ENCODE measurements around the gene RHOF. TPM values are rescaled to one million over a fixed set of nuclear protein-coding genes. Genes with fewer than 3 reads are reported as not detected.
A peak's percentile ranks its signal among the peaks of the same experiment; 100 is the strongest.

The RHOF gene
- total and polyA plus RNA-seq, 2 of the 13 experiments (the other 11 are each of a cell fraction or from before 2014, with no cell fraction given) = 14.6 to 32.2 TPM

DNA sequence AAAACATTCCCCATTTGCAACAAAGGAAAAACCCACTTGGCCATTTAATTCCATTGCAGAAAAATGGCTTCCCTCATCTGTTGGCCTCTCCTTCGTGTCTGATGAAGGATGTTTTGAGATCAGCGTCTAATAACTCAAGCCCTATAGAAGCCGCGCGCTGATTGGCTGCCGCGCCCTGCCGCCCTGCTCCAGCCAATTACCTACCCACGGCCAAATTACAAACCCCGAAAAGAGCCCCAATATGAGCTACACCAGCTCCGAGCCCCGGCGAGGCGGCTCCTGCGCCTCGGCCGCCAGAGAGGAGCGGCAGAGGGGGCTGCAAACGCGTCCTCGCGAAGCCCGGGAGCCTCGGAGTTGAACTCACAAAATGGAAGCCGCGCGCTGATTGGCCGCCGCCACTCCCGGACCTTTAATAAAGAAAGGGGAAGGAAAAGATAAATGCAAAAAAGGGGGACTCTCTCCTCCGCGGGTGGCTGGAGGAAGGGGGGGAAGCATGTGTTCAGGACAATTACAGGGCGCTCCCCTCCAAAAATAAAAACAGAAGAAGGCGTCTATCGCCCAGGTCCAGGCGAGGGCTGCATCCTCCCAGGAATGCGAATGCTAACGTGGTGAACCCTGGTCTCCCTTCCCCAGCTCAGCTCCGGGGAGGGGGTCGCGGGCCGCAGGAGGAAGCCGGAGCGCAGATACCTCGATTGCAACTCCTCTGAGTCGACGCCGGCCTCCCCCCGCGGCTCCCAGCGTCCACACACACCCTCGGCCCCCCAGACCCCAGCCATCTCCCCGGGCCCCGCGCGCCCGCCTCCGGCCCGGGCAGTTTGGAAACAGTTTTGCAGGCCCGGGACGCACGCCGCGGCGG, 9.6 kb upstream of the RHOF start (continued):
- TF ChIP-seq, protein P1, sequence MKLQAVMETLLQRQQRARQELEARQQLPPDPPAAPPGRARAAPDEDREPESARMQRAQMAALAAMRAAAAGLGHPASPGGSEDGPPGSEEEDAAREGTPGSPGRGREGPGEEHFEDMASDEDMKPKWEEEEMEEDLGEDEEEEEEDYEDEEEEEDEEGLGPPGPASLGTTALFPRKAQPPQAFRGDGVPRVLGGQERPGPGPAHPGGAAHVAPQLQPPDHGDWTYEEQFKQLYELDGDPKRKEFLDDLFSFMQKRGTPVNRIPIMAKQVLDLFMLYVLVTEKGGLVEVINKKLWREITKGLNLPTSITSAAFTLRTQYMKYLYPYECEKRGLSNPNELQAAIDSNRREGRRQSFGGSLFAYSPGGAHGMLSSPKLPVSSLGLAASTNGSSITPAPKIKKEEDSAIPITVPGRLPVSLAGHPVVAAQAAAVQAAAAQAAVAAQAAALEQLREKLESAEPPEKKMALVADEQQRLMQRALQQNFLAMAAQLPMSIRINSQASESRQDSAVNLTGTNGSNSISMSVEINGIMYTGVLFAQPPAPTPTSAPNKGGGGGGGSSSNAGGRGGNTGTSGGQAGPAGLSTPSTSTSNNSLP (IDR thresholded peaks at IDR 0.05; ENCODE audit: low read depth, low read length) = peak; percentile 82; the same call in 1 of the 2 replicates
- TF ChIP-seq ZNF17 (CRISPR knock-in tag; IDR thresholded peaks at IDR 0.05) (no peak), ZNF761 (CRISPR knock-in tag; conservative IDR thresholded peaks at IDR 0.05) (no peak), MYNN (CRISPR knock-in tag; IDR thresholded peaks at IDR 0.05; ENCODE audit: low read depth) (no peak), ZNF180 (CRISPR knock-in tag; IDR thresholded peaks at IDR 0.05; ENCODE audit: borderline replicate concordance, low read depth) (no peak), PHF5A (CRISPR knock-in tag; IDR thresholded peaks at IDR 0.05; ENCODE audit: low read depth, unreplicated experiment) (peak; percentile 75), ZFX (CRISPR knock-in tag; IDR thresholded peaks at IDR 0.05; ENCODE audit: low read depth) (peak; percentile 67; the same call in 1 of the 2 replicates), NFYC (CRISPR knock-in tag; IDR thresholded peaks at IDR 0.05) (peak; percentile 86), ZFP36 (IDR thresholded peaks at IDR 0.05; ENCODE audit: borderline replicate concordance, low read depth, low read length, partially characterized antibody) (no peak)
- TF ChIP-seq, protein P2, sequence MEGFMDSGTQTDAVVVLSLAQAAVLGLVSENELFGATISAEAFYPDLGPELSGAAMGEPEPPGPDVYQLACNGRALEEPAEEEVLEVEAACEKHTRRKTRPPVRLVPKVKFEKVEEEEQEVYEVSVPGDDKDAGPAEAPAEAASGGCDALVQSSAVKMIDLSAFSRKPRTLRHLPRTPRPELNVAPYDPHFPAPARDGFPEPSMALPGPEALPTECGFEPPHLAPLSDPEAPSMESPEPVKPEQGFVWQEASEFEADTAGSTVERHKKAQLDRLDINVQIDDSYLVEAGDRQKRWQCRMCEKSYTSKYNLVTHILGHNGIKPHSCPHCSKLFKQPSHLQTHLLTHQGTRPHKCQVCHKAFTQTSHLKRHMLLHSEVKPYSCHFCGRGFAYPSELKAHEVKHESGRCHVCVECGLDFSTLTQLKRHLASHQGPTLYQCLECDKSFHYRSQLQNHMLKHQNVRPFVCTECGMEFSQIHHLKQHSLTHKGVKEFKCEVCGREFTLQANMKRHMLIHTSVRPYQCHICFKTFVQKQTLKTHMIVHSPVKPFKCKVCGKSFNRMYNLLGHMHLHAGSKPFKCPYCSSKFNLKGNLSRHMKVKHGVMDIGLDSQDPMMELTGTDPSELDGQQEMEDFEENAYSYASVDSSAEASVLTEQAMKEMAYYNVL (CRISPR knock-in tag; IDR thresholded peaks at IDR 0.05; ENCODE audit: borderline replicate concordance) = 0 out of 2 replicates have a peak, but pooled peaks have one; percentile 23
- TF ChIP-seq, protein P3, sequence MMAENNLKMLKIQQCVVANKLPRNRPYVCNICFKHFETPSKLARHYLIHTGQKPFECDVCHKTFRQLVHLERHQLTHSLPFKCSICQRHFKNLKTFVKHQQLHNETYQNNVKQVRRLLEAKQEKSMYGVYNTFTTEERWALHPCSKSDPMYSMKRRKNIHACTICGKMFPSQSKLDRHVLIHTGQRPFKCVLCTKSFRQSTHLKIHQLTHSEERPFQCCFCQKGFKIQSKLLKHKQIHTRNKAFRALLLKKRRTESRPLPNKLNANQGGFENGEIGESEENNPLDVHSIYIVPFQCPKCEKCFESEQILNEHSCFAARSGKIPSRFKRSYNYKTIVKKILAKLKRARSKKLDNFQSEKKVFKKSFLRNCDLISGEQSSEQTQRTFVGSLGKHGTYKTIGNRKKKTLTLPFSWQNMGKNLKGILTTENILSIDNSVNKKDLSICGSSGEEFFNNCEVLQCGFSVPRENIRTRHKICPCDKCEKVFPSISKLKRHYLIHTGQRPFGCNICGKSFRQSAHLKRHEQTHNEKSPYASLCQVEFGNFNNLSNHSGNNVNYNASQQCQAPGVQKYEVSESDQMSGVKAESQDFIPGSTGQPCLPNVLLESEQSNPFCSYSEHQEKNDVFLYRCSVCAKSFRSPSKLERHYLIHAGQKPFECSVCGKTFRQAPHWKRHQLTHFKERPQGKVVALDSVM (CRISPR knock-in tag; IDR thresholded peaks at IDR 0.05) = 0 out of 2 replicates have a peak, but pooled peaks have one; percentile 33
- TF ChIP-seq, protein P4, sequence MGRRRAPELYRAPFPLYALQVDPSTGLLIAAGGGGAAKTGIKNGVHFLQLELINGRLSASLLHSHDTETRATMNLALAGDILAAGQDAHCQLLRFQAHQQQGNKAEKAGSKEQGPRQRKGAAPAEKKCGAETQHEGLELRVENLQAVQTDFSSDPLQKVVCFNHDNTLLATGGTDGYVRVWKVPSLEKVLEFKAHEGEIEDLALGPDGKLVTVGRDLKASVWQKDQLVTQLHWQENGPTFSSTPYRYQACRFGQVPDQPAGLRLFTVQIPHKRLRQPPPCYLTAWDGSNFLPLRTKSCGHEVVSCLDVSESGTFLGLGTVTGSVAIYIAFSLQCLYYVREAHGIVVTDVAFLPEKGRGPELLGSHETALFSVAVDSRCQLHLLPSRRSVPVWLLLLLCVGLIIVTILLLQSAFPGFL (CRISPR knock-in tag; IDR thresholded peaks at IDR 0.05) = no peak
- TF ChIP-seq, protein P5, sequence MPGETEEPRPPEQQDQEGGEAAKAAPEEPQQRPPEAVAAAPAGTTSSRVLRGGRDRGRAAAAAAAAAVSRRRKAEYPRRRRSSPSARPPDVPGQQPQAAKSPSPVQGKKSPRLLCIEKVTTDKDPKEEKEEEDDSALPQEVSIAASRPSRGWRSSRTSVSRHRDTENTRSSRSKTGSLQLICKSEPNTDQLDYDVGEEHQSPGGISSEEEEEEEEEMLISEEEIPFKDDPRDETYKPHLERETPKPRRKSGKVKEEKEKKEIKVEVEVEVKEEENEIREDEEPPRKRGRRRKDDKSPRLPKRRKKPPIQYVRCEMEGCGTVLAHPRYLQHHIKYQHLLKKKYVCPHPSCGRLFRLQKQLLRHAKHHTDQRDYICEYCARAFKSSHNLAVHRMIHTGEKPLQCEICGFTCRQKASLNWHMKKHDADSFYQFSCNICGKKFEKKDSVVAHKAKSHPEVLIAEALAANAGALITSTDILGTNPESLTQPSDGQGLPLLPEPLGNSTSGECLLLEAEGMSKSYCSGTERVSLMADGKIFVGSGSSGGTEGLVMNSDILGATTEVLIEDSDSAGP (CRISPR knock-in tag; IDR thresholded peaks at IDR 0.05; ENCODE audit: borderline replicate concordance) = peak; percentile 45; the same call in 1 of the 2 replicates
- TF ChIP-seq, protein P6, sequence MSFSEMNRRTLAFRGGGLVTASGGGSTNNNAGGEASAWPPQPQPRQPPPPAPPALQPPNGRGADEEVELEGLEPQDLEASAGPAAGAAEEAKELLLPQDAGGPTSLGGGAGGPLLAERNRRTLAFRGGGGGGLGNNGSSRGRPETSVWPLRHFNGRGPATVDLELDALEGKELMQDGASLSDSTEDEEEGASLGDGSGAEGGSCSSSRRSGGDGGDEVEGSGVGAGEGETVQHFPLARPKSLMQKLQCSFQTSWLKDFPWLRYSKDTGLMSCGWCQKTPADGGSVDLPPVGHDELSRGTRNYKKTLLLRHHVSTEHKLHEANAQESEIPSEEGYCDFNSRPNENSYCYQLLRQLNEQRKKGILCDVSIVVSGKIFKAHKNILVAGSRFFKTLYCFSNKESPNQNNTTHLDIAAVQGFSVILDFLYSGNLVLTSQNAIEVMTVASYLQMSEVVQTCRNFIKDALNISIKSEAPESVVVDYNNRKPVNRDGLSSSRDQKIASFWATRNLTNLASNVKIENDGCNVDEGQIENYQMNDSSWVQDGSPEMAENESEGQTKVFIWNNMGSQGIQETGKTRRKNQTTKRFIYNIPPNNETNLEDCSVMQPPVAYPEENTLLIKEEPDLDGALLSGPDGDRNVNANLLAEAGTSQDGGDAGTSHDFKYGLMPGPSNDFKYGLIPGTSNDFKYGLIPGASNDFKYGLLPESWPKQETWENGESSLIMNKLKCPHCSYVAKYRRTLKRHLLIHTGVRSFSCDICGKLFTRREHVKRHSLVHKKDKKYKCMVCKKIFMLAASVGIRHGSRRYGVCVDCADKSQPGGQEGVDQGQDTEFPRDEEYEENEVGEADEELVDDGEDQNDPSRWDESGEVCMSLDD (CRISPR knock-in tag; IDR thresholded peaks at IDR 0.05; ENCODE audit: borderline replicate concordance) = peak; percentile 31; the same call in 1 of the 2 replicates

Data from HepG2 (cell line).